Measurements from ENCODE around the gene SF3A1.
A peak's percentile ranks its signal among the peaks of the same experiment; 100 is the strongest.

SF3A1 gene

GRCh38 chr22:30372915-30373314, 16.2 kb upstream of the SF3A1 start:
- peak overlapping the region; percentile 2 to 50 for H3K4me3 ChIP-seq (ENCODE audit: low read depth in 1 of 2, low read length in 1 of 2)
- peak overlapping the region; percentile 90 for H3K27ac ChIP-seq
- H3K36me3 ChIP-seq = peaks cover 11% of the 10 kb centered on the region
- no peak for TF ChIP-seq CTCF (IDR thresholded peaks at IDR 0.05)
- H3K27me3 ChIP-seq = no peaks in the 10 kb centered on the region
- no peaks in the 10 kb centered on the region for H3K9me3 ChIP-seq
- H3K4me1 ChIP-seq (ENCODE audit: control insufficient read depth in 1 of 2, insufficient read depth in 1 of 2, low read depth in 1 of 2, low read length in 1 of 2) = peaks cover 23 to 28% of the 10 kb centered on the region in 2 experiments

GRCh38 chr22:30371981-30372380, 15.3 kb upstream of the SF3A1 start:
- peaks cover 23 to 28% of the 10 kb centered on the region in 2 experiments for H3K4me1 ChIP-seq (ENCODE audit: control insufficient read depth in 1 of 2, insufficient read depth in 1 of 2, low read depth in 1 of 2, low read length in 1 of 2)
- peaks cover 1% of the 10 kb centered on the region for H3K36me3 ChIP-seq
- H3K27ac ChIP-seq = peak overlapping the region; percentile 90
- no peak overlapping the region for H3K4me3 ChIP-seq (ENCODE audit: low read depth in 1 of 2, low read length in 1 of 2)
- H3K27me3 ChIP-seq = no peaks in the 10 kb centered on the region
- H3K9me3 ChIP-seq = no peaks in the 10 kb centered on the region
- no peak for TF ChIP-seq CTCF (IDR thresholded peaks at IDR 0.05)

- no peaks in the 10 kb centered on the region for H3K9me3 ChIP-seq
- no peak for TF ChIP-seq CTCF (IDR thresholded peaks at IDR 0.05)
- no peak overlapping the region for H3K27ac ChIP-seq
These were observed 14.6 kb upstream of the SF3A1 start for GRCh38 chr22:30371321-30371720.

GRCh38 chr22:30370641-30371230, 14.0 kb upstream of the SF3A1 start:
- H3K4me3 ChIP-seq (ENCODE audit: low read depth in 1 of 2, low read length in 1 of 2) = no peak overlapping the region
- H3K36me3 ChIP-seq = no peaks in the 10 kb centered on the region
- TF ChIP-seq CTCF (IDR thresholded peaks at IDR 0.05) = no peak
- H3K27me3 ChIP-seq = no peaks in the 10 kb centered on the region
- peaks cover 23 to 28% of the 10 kb centered on the region in 2 experiments for H3K4me1 ChIP-seq (ENCODE audit: control insufficient read depth in 1 of 2, insufficient read depth in 1 of 2, low read depth in 1 of 2, low read length in 1 of 2)
- no peaks in the 10 kb centered on the region for H3K9me3 ChIP-seq
- H3K27ac ChIP-seq = no peak overlapping the region

More at GRCh38 chr22:30371321-30371720, 14.6 kb upstream of the SF3A1 start:
- H3K27me3 ChIP-seq = no peaks in the 10 kb centered on the region
- no peaks in the 10 kb centered on the region for H3K36me3 ChIP-seq
- H3K4me3 ChIP-seq (ENCODE audit: low read depth in 1 of 2, low read length in 1 of 2) = no peak overlapping the region
- H3K4me1 ChIP-seq (ENCODE audit: control insufficient read depth in 1 of 2, insufficient read depth in 1 of 2, low read depth in 1 of 2, low read length in 1 of 2) = peaks cover 23 to 28% of the 10 kb centered on the region in 2 experiments

- H3K27me3 ChIP-seq = no peaks in the 10 kb centered on the region
- no peaks in the 10 kb centered on the region for H3K9me3 ChIP-seq
- no peak overlapping the region for H3K27ac ChIP-seq
- peaks cover 15 to 16% of the 10 kb centered on the region in 2 experiments for H3K4me1 ChIP-seq (ENCODE audit: control insufficient read depth in 1 of 2, insufficient read depth in 1 of 2, low read depth in 1 of 2, low read length in 1 of 2)
- H3K4me3 ChIP-seq (ENCODE audit: low read depth in 1 of 2, low read length in 1 of 2) = no peak overlapping the region
- no peak for TF ChIP-seq CTCF (IDR thresholded peaks at IDR 0.05)
- no peaks in the 10 kb centered on the region for H3K36me3 ChIP-seq
These were observed 11.7 kb upstream of the SF3A1 start for GRCh38 chr22:30368420-30368819.
